ENCODE data around the gene ITPR1. TPM values are rescaled to one million over a fixed set of nuclear protein-coding genes. Genes with fewer than 3 reads are reported as not detected.

ITPR1 gene
- total and polyA plus RNA-seq, 10 of the 15 experiments (the other 5 are each of a cell fraction or from before 2014, with no cell fraction given): 12.2 to 239 (median 28.4) TPM

- TF ChIP-seq BRCA1 (IDR thresholded peaks at IDR 0.05; ENCODE audit: low read depth, low read length): no peak
Measured at GRCh38 chr3:4800595-4800994, 307.4 kb downstream of the ITPR1 start (continued).

- RAD21 ChIA-PET (ENCODE audit: unreplicated experiment): interaction anchor here (0.9 to 1.7 kb wide), 2 partner anchors 90 to 175 kb away, joined by 3 to 4 read pairs; no protein-coding TSS in a partner anchor
- POLR2A ChIA-PET: no interaction called here
- Histone ChIP-seq H3K4me3 (no peak overlapping the region), H3K79me2 (ENCODE audit: control insufficient read depth, insufficient read depth, low read length) (no peaks in the 10 kb centered on the region), H3K4me2 (ENCODE audit: control insufficient read depth, insufficient read depth) (no peak overlapping the region), H3K9me3 (replicated peaks; ENCODE audit: control insufficient read depth, insufficient read depth, low read length) (no peaks in the 10 kb centered on the region), H4K20me1 (ENCODE audit: control insufficient read depth, insufficient read depth) (no peaks in the 10 kb centered on the region), H3K27me3 (replicated peaks in 1 of 2; ENCODE audit: control insufficient read depth in 2 of 2, insufficient read depth in 2 of 2, low read length in 1 of 2) (no peaks in the 10 kb centered on the region), H3K9ac (ENCODE audit: control insufficient read depth, insufficient read depth, low read length) (no peak overlapping the region), H2AFZ (ENCODE audit: control insufficient read depth, low read depth, low read length) (no peak overlapping the region), H3K36me3 (ENCODE audit: control insufficient read depth in 2 of 2, insufficient read depth in 2 of 2, low read length in 1 of 2) (peaks cover 8 to 14% of the 10 kb centered on the region in 2 experiments), H3K27ac (ENCODE audit: control insufficient read depth, insufficient read depth) (no peak overlapping the region), H3K4me1 (ENCODE audit: control insufficient read depth, insufficient read depth, low read length) (no peaks in the 10 kb centered on the region)
- BruUV-seq (replicated peaks): no TSS peak
- intact Hi-C loops (cut with micrococcal nuclease; ENCODE audit: unreplicated experiment) (no loop called here), in situ Hi-C loops (cut with MboI) (no loop called here)
- 94% methylated on average over 5 of the region's 5 CpGs for WGBS (ENCODE audit: insufficient coverage, insufficient replicate concordance, low lambda C conversion rate, missing lambda C conversion rate)
- CTCF ChIA-PET: interaction anchor here (0.8 to 1.3 kb wide), 2 partner anchors 10 to 178 kb away, joined by 3 to 4 read pairs; no protein-coding TSS in a partner anchor
- ATAC-seq (no peak), DNase-seq (ENCODE audit: low read depth, low spot score) (no peak), FAIRE-seq (no peak)
- SMC1A ChIA-PET (ENCODE audit: uncharacterized antibody, unreplicated experiment): no interaction called here
- TF ChIP-seq SIN3A (IDR thresholded peaks at IDR 0.05; ENCODE audit: low read depth, low read length) (no peak), SRF (IDR thresholded peaks at IDR 0.05; ENCODE audit: low read depth in 2 of 2, low read length in 2 of 2) (no peak), POLR2AphosphoS2 (IDR thresholded peaks at IDR 0.05; ENCODE audit: low read depth, low read length) (no peak), PRDM15 (CRISPR knock-in tag; IDR thresholded peaks at IDR 0.05) (no peak), BMI1 (IDR thresholded peaks at IDR 0.05; ENCODE audit: borderline replicate concordance) (no peak), E2F4 (IDR thresholded peaks at IDR 0.05; ENCODE audit: low read depth, low read length) (no peak), SIX5 (IDR thresholded peaks at IDR 0.05; ENCODE audit: low read depth, low read length, severe bottlenecking) (no peak), MYB (IDR thresholded peaks at IDR 0.05; ENCODE audit: borderline replicate concordance, low read depth, low read length) (no peak), HDGF (IDR thresholded peaks at IDR 0.05) (no peak), ZNF687 (IDR thresholded peaks at IDR 0.05) (no peak), MTA3 (IDR thresholded peaks at IDR 0.05; ENCODE audit: borderline replicate concordance, low read length) (no peak), ATF7 (IDR thresholded peaks at IDR 0.05; ENCODE audit: low read depth) (no peak)
- TF ChIP-seq, protein P1, sequence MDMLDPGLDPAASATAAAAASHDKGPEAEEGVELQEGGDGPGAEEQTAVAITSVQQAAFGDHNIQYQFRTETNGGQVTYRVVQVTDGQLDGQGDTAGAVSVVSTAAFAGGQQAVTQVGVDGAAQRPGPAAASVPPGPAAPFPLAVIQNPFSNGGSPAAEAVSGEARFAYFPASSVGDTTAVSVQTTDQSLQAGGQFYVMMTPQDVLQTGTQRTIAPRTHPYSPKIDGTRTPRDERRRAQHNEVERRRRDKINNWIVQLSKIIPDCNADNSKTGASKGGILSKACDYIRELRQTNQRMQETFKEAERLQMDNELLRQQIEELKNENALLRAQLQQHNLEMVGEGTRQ (IDR thresholded peaks at IDR 0.05; ENCODE audit: borderline replicate concordance, low read depth, low read length): no peak
Measured at GRCh38 chr3:4801892-4802291, 308.7 kb downstream of the ITPR1 start.

All from GM12878 (cell line).